Fibroblast of the aortic adventitia (primary cell): ENCODE results near the gene PUS1. TPM values are rescaled to one million over a fixed set of nuclear protein-coding genes. Genes with fewer than 3 reads are reported as not detected.

Source experiments
- DNase-seq: peaks from one replicate; pipeline ENCODE4 v3.0.0-alpha.2; 2010; ENCODE audit warnings: low read depth
- H3K4me3 ChIP-seq: 2 replicates; pipeline ENCODE4 v1.5.1; 2011; ENCODE audit warnings: low read depth, mild to moderate bottlenecking, control low read depth, low read length, moderate library complexity
- total RNA-seq: library from RNA; depleted of rRNA; stranded (reverse); fragments of >200 nt; gene quantifications from 2 replicates; pipeline ENCODE4 v1.2.3, GENCODE V29; 2012; ENCODE audit warnings: low replicate concordance
- TF ChIP-seq, protein P1 (sequence below): IDR thresholded peaks from 2 replicates; pipeline ENCODE4 v1.5.1; 2011; ENCODE audit warnings: mild to moderate bottlenecking, low read length, control low read depth, inconsistent platforms; ENCODE audit not compliant: insufficient read depth

PUS1 gene
- total RNA-seq, 1 donor: 9.3 TPM

DNA sequence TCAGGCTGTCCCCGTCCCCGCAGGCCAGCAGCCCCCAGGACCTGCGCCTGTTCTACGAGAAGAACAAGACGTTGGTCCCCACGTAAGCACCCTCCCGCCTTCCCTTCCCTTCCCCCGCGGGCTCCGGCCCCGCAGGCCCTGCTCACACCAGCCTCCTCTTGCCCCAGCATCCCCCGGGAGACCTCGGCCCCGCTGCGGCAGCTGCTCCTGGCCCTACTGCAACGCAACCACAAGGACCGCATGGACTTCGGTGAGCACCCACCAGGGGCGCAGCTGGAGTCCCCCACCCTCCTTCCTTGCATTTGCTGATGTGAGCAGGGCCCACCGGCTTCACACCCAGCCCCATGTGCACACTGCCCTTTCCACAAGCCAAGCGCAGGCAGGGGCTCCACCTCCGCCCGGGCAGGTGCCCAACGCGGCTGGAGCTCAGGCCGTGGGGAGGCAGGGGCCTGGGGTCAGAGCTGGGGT lies 19.3 kb upstream of the PUS1 start:
- H3K4me3 ChIP-seq: no peak overlapping the region
- DNase-seq: no peak
- TF ChIP-seq, protein P1, sequence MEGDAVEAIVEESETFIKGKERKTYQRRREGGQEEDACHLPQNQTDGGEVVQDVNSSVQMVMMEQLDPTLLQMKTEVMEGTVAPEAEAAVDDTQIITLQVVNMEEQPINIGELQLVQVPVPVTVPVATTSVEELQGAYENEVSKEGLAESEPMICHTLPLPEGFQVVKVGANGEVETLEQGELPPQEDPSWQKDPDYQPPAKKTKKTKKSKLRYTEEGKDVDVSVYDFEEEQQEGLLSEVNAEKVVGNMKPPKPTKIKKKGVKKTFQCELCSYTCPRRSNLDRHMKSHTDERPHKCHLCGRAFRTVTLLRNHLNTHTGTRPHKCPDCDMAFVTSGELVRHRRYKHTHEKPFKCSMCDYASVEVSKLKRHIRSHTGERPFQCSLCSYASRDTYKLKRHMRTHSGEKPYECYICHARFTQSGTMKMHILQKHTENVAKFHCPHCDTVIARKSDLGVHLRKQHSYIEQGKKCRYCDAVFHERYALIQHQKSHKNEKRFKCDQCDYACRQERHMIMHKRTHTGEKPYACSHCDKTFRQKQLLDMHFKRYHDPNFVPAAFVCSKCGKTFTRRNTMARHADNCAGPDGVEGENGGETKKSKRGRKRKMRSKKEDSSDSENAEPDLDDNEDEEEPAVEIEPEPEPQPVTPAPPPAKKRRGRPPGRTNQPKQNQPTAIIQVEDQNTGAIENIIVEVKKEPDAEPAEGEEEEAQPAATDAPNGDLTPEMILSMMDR: no peak

DNA sequence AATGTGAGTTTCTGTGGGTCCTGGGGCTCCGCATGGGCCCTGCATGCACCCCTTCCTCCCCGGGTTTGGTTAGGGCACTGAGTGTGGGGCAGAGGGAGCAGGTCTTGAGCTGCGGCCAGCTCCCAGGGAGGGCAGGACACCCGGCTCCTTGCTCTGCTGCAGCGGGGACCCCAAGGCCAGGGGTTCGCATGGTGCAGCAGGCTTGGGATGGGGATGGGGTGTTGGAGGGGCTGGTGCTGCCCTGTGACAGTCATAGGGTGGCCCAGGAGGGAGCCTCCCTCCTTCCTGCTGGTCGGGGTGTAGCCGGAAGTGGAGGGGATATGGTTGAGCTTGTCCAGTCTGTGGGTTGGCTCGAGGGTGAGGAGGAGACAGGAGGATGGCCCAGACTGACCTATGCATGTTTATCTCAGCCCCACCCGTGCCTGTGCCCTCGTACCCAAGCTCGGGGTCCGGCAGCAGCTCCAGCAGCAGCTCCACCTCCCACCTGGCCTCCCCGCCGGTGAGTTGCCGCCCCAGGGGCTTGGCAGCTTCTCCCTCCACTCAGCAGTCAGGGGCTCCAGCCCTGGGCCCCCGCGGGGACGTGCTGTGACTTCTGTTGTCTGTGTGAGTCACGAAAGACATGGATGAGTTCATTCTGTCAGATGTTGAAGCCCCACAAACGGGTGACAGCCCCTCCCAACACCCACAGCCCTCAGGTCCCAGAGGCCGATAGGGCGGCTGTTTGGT lies 18.6 kb upstream of the PUS1 start:
- no peak for DNase-seq
- no peak overlapping the region for H3K4me3 ChIP-seq
- TF ChIP-seq, protein P1: no peak

DNA sequence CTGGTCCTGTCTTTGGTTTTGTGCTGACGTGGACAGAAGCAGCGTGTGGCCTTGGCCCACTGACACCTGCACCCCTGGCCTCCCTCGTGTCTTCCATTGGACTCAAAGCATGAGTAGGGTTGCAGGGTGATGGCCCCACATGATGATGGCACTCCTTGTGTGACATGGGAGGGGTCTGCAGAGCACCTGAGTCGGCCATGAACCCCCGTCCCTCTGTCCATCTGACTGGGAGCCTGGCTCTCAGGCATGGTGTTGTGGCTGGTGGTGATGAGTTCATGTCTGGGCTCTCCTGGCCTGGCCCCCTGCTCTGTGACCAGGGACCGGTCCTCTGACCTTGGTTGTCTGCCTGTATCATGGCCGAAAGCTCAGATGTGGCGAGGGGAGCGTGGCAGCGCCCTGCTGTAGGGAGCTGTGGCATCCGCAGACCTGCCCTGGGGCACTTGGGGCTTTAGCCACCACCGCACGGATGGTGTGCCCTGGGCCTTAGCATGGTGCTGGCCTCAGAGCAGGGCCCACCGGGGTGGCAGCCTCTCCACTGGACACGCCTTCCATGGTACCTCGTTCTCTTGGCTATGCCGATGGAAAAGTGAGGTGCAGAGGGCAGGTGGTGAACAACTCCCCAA lies 17.9 kb upstream of the PUS1 start:
- DNase-seq: no peak
- no peak overlapping the region for H3K4me3 ChIP-seq
- TF ChIP-seq, protein P1: no peak

DNA sequence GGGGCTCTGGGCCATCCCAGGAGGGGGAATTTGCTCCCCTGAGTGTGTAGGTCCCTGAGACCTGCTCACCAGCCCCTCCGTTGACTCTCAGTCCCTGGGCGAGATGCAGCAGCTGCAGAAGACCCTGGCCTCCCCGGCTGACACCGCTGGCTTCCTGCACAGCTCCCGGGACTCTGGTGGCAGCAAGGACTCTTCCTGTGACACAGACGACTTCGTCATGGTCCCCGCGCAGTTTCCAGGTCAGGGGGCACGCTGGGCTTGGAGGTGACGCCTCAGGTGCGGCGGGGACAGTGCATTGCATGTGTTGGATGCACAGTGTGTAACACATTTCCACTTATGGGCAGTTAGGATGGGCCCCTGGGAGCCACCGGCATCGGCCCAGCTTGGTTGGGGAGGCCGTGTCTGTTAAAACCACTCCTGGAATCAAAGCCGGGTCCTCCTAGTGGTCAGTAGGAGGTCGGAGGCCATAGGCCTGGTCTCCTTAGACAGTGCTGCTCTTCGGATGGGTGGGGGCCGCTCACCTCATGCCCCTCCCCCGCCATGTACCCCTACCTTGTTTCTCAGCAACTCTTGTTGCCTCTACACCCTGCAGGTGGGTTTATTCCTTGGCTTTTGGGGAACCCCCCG lies 17.1 kb upstream of the PUS1 start:
- H3K4me3 ChIP-seq: no peak overlapping the region
- TF ChIP-seq, protein P1: no peak
- no peak for DNase-seq

DNA sequence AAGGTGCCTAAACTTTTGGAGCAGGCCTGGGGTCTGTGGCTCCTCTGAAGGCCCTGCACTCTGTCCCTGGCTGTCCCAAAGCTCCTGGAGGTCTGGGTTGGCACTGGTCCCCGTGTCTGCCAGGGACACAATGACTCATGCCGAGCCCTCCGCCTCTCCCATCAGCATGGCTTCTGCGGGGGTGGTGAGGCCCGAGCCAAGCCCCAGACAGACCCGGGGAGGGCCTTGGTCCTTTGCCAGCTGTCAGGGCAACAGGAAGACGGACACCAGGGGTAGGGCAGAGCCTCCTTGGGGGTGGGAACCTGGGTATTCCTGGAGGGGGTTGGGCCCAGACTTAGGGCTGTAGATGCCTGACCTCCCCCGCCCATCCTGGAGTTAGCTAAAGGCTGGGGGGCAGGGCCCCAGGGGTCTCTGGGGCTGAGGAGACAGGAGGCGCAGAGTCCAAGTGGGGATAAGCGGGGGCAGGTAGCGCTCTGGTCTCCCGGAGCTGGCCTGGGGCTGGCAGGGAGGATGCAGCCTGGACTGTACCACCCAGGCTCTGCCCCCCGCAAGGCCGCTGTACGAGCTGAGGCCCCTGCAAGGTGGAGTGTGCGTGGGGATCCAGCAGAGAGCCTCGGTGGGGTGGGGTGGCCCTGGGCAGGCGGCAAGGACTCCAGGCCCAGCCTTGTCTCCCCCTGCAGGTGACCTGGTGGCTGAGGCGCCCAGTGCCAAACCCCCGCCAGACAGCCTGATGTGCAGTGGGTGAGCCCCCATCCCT lies 16.4 kb upstream of the PUS1 start:
- DNase-seq: peak; percentile 76
- TF ChIP-seq, protein P1: no peak

DNA sequence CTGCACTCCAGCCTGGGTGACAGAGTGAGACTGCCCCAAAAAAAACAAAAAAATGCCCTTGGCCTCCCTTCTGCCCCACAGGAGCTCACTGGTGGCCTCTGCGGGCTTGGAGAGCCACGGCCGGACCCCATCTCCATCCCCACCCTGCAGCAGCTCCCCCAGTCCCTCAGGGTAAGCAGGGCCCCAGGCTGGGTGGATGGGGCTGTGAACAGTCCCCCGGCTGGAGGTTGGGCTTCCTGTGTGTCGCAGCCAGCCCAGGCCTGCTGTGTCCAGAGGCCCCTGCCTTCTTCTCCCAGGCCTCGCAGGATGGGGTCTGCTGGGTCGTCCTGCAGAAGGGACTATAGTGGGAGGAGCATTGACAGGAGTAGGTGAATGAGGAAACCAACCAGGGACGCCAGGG lies 15.4 kb upstream of the PUS1 start:
- no peak overlapping the region for H3K4me3 ChIP-seq
- DNase-seq: no peak
- TF ChIP-seq, protein P1: no peak

More for the DNA sequence above, 16.4 kb upstream of the PUS1 start:
- no peak overlapping the region for H3K4me3 ChIP-seq
